HG02973 (cell line): ENCODE data around the gene SHISA3.

Experiments used
- ATAC-seq: cut with Tn5 transposase; IDR thresholded peaks from one replicate; pipeline ENCODE4 v1.9.1; 2021; ENCODE audit warnings: moderate library complexity; ENCODE audit not compliant: unreplicated experiment

Gene SHISA3

GRCh38 chr4:42442601-42443000 lies 45.3 kb downstream of the SHISA3 start:
- ATAC-seq, result no peak

- ATAC-seq, result no peak
These were observed 47.8 kb downstream of the SHISA3 start for GRCh38 chr4:42445038-42445437.

- ATAC-seq, result no peak
These were observed 49.5 kb downstream of the SHISA3 start for GRCh38 chr4:42446823-42447222.
